ENCODE measurements around the gene PDE4DIP. TPM values are rescaled to one million over a fixed set of nuclear protein-coding genes. Genes with fewer than 3 reads are reported as not detected.
A peak's percentile ranks its signal among the peaks of the same experiment; 100 is the strongest.
"Not testable (repeated sequence)": the region's sequence is repeated elsewhere in the genome, so short reads cannot be mapped to it uniquely, and the experiment has no call there.

The PDE4DIP gene
- total RNA-seq, 1 donor from 2014 or later: 26.8 TPM

GRCh38 chr1:149013513-149013912, 169.3 kb downstream of the PDE4DIP start:
- H3K9me3 Mint-ChIP-seq (ENCODE audit: low read depth); H3K36me3 Mint-ChIP-seq (ENCODE audit: insufficient read depth); H3K27ac Mint-ChIP-seq; H3K27me3 Mint-ChIP-seq; DNase-seq (ENCODE audit: low spot score, unreplicated experiment); H3K4me1 Mint-ChIP-seq (ENCODE audit: low read depth); H3K4me3 Mint-ChIP-seq (ENCODE audit: low read depth): not testable (repeated sequence)

GRCh38 chr1:149015522-149015921, 171.3 kb downstream of the PDE4DIP start:
- H3K36me3 Mint-ChIP-seq (ENCODE audit: insufficient read depth); H3K27ac Mint-ChIP-seq; H3K27me3 Mint-ChIP-seq; H3K4me3 Mint-ChIP-seq (ENCODE audit: low read depth); H3K9me3 Mint-ChIP-seq (ENCODE audit: low read depth); DNase-seq (ENCODE audit: low spot score, unreplicated experiment); H3K4me1 Mint-ChIP-seq (ENCODE audit: low read depth): not testable (repeated sequence)

GRCh38 chr1:149016626-149017025, 172.4 kb downstream of the PDE4DIP start:
- not testable (repeated sequence) for H3K27me3 Mint-ChIP-seq; H3K36me3 Mint-ChIP-seq (ENCODE audit: insufficient read depth); H3K9me3 Mint-ChIP-seq (ENCODE audit: low read depth); H3K4me1 Mint-ChIP-seq (ENCODE audit: low read depth); DNase-seq (ENCODE audit: low spot score, unreplicated experiment); H3K4me3 Mint-ChIP-seq (ENCODE audit: low read depth); H3K27ac Mint-ChIP-seq

- H3K9me3 Mint-ChIP-seq (ENCODE audit: low read depth); H3K36me3 Mint-ChIP-seq (ENCODE audit: insufficient read depth); H3K27ac Mint-ChIP-seq; DNase-seq (ENCODE audit: low spot score, unreplicated experiment); H3K4me1 Mint-ChIP-seq (ENCODE audit: low read depth); H3K4me3 Mint-ChIP-seq (ENCODE audit: low read depth); H3K27me3 Mint-ChIP-seq: not testable (repeated sequence)
These were observed 174.3 kb downstream of the PDE4DIP start for GRCh38 chr1:149018577-149018976.

- H3K9me3 Mint-ChIP-seq (ENCODE audit: low read depth); DNase-seq (ENCODE audit: low spot score, unreplicated experiment); H3K4me3 Mint-ChIP-seq (ENCODE audit: low read depth); H3K4me1 Mint-ChIP-seq (ENCODE audit: low read depth); H3K36me3 Mint-ChIP-seq (ENCODE audit: insufficient read depth); H3K27me3 Mint-ChIP-seq; H3K27ac Mint-ChIP-seq: not testable (repeated sequence)
These were observed 180.1 kb downstream of the PDE4DIP start for GRCh38 chr1:149024327-149024726.

GRCh38 chr1:149033916-149034315, 189.7 kb downstream of the PDE4DIP start:
- not testable (repeated sequence) for H3K9me3 Mint-ChIP-seq (ENCODE audit: low read depth); H3K36me3 Mint-ChIP-seq (ENCODE audit: insufficient read depth); H3K27ac Mint-ChIP-seq; H3K27me3 Mint-ChIP-seq; H3K4me1 Mint-ChIP-seq (ENCODE audit: low read depth); H3K4me3 Mint-ChIP-seq (ENCODE audit: low read depth); DNase-seq (ENCODE audit: low spot score, unreplicated experiment)

GRCh38 chr1:149043056-149043455, 198.8 kb downstream of the PDE4DIP start:
- not testable (repeated sequence) for H3K36me3 Mint-ChIP-seq (ENCODE audit: insufficient read depth); H3K9me3 Mint-ChIP-seq (ENCODE audit: low read depth); DNase-seq (ENCODE audit: low spot score, unreplicated experiment); H3K27ac Mint-ChIP-seq; H3K27me3 Mint-ChIP-seq; H3K4me1 Mint-ChIP-seq (ENCODE audit: low read depth); H3K4me3 Mint-ChIP-seq (ENCODE audit: low read depth)

GRCh38 chr1:149064611-149065010, 220.4 kb downstream of the PDE4DIP start:
- H3K4me1 Mint-ChIP-seq (ENCODE audit: low read depth); DNase-seq (ENCODE audit: low spot score, unreplicated experiment); H3K36me3 Mint-ChIP-seq (ENCODE audit: insufficient read depth); H3K9me3 Mint-ChIP-seq (ENCODE audit: low read depth); H3K4me3 Mint-ChIP-seq (ENCODE audit: low read depth); H3K27me3 Mint-ChIP-seq; H3K27ac Mint-ChIP-seq: not testable (repeated sequence)

- H3K4me1 Mint-ChIP-seq (ENCODE audit: low read depth); H3K27me3 Mint-ChIP-seq; H3K9me3 Mint-ChIP-seq (ENCODE audit: low read depth); H3K27ac Mint-ChIP-seq; H3K36me3 Mint-ChIP-seq (ENCODE audit: insufficient read depth); H3K4me3 Mint-ChIP-seq (ENCODE audit: low read depth); DNase-seq (ENCODE audit: low spot score, unreplicated experiment): not testable (repeated sequence)
- TF ChIP-seq CTCF (IDR thresholded peaks at IDR 0.05; ENCODE audit: unreplicated experiment): peak; percentile 25
These were observed 231.4 kb downstream of the PDE4DIP start for GRCh38 chr1:149075505-149076127.

Other genes with a start within 250 kb of the PDE4DIP start
- 18.8 and 22.6 TPM in 2 replicates for gene NBPF14, start 248.4 kb upstream of the PDE4DIP start, total RNA-seq
- gene NUDT4B, start 95.7 kb upstream of the PDE4DIP start, total RNA-seq: 0.78 and 1.7 TPM in 2 replicates